ENCODE data around the gene POLR3K.
"Not testable (repeated sequence)": the region's sequence is repeated elsewhere in the genome, so short reads cannot be mapped to it uniquely, and the experiment has no call there.

The POLR3K gene

GRCh38 chr16:33154-33876 lies 20.1 kb downstream of the POLR3K start:
- H3K4me3 ChIP-seq (ENCODE audit: control insufficient read depth in 1 of 7, extremely low read depth in 1 of 7, insufficient read depth in 4 of 7, low read depth in 2 of 7, low read length in 6 of 7); H3K27me3 ChIP-seq (replicated peaks in 2 of 5; ENCODE audit: control insufficient read depth in 4 of 5, insufficient read depth in 5 of 5, low read length in 4 of 5); H3K27ac ChIP-seq (ENCODE audit: insufficient read depth in 1 of 2, low read depth in 1 of 2, low read length in 2 of 2, poor library complexity in 1 of 2, severe bottlenecking in 2 of 2); DNase-seq; H3K9me3 ChIP-seq (ENCODE audit: control extremely low read depth in 1 of 5, control insufficient read depth in 4 of 5, insufficient read depth in 2 of 5, low read depth in 1 of 5, low read length in 4 of 5); POLR2A ChIA-PET: not testable (repeated sequence)
- Histone ChIP-seq H3K36me3 (ENCODE audit: control insufficient read depth in 4 of 4, insufficient read depth in 4 of 4, low read length in 3 of 4) (peaks cover 0 to 13% (median 2%) of the 10 kb centered on the region in 4 experiments), H3K4me1 (ENCODE audit: control extremely low read depth in 1 of 4, control insufficient read depth in 4 of 4, insufficient read depth in 4 of 4, low read length in 3 of 4) (peaks cover 0 to 23% (median 19%) of the 10 kb centered on the region in 4 experiments)
- WGBS (ENCODE audit: insufficient coverage): 100% methylated on average over 1 of the region's 8 CpGs
- CTCF ChIA-PET: interaction anchor here (2.0 kb wide), 1 partner anchor 33 kb away, joined by 7 read pairs; no protein-coding TSS in a partner anchor

DNA sequence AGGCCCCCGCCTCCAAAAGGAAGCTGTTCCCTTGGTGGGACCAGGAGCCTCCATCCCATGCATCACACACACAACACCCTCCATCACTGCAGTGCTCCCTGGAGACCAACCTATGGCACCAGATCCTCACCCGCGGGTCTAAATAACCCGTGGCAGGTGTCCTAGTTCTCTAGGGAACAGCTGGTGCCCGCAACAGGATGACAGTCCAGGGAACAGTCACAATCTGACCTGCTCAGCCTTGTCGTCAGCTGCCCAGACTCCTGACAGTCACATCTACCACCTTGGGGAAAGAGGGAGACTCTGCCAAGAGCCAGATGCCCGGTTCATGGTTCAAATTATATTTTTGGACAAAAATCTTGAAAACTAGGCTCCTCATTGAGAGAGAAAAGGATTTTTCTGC lies 22.8 kb downstream of the POLR3K start:
- no CpG with 5 or more reads among the region's 7 CpGs for WGBS (ENCODE audit: insufficient coverage)
- H3K4me3 ChIP-seq (ENCODE audit: control insufficient read depth in 1 of 7, extremely low read depth in 1 of 7, insufficient read depth in 4 of 7, low read depth in 2 of 7, low read length in 6 of 7); H3K27me3 ChIP-seq (replicated peaks in 2 of 5; ENCODE audit: control insufficient read depth in 4 of 5, insufficient read depth in 5 of 5, low read length in 4 of 5); CTCF ChIA-PET; POLR2A ChIA-PET; H3K36me3 ChIP-seq (ENCODE audit: control insufficient read depth in 4 of 4, insufficient read depth in 4 of 4, low read length in 3 of 4); H3K27ac ChIP-seq (ENCODE audit: insufficient read depth in 1 of 2, low read depth in 1 of 2, low read length in 2 of 2, poor library complexity in 1 of 2, severe bottlenecking in 2 of 2); H3K9me3 ChIP-seq (ENCODE audit: control extremely low read depth in 1 of 5, control insufficient read depth in 4 of 5, insufficient read depth in 2 of 5, low read depth in 1 of 5, low read length in 4 of 5); DNase-seq: not testable (repeated sequence)
- peaks cover 0 to 17% (median 16%) of the 10 kb centered on the region in 4 experiments for H3K4me1 ChIP-seq (ENCODE audit: control extremely low read depth in 1 of 4, control insufficient read depth in 4 of 4, insufficient read depth in 4 of 4, low read length in 3 of 4)

GRCh38 chr16:25926-26348 lies 27.5 kb downstream of the POLR3K start:
- H3K36me3 ChIP-seq (ENCODE audit: control insufficient read depth in 4 of 4, insufficient read depth in 4 of 4, low read length in 3 of 4); H3K4me1 ChIP-seq (ENCODE audit: control extremely low read depth in 1 of 4, control insufficient read depth in 4 of 4, insufficient read depth in 4 of 4, low read length in 3 of 4); H3K4me3 ChIP-seq (ENCODE audit: control insufficient read depth in 1 of 7, extremely low read depth in 1 of 7, insufficient read depth in 4 of 7, low read depth in 2 of 7, low read length in 6 of 7); POLR2A ChIA-PET; H3K27me3 ChIP-seq (replicated peaks in 2 of 5; ENCODE audit: control insufficient read depth in 4 of 5, insufficient read depth in 5 of 5, low read length in 4 of 5); DNase-seq; H3K9me3 ChIP-seq (ENCODE audit: control extremely low read depth in 1 of 5, control insufficient read depth in 4 of 5, insufficient read depth in 2 of 5, low read depth in 1 of 5, low read length in 4 of 5); CTCF ChIA-PET; H3K27ac ChIP-seq (ENCODE audit: insufficient read depth in 1 of 2, low read depth in 1 of 2, low read length in 2 of 2, poor library complexity in 1 of 2, severe bottlenecking in 2 of 2): not testable (repeated sequence)
- no CpG with 5 or more reads among the region's 5 CpGs for WGBS (ENCODE audit: insufficient coverage)

DNA sequence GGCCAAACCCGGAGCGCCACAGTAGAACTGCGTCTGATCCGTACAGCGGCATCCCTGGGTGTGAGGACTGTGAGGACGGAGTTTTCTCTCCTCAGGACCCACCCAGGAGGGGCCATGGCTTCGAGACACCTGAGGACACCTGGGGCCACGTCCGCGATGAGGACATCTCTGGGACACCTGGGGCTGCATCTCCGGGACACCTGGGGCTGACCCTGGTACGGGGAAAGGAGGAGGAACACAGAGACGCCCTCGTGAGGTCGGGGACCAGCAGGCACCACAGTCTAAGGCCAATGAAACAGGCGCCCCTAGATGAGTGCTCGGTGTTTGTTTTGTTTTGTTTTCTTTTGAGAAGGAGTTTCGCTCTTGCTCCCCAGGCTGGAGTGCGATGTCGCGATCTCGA lies 29.3 kb downstream of the POLR3K start:
- H3K27me3 ChIP-seq (replicated peaks in 2 of 5; ENCODE audit: control insufficient read depth in 4 of 5, insufficient read depth in 5 of 5, low read length in 4 of 5); H3K36me3 ChIP-seq (ENCODE audit: control insufficient read depth in 4 of 4, insufficient read depth in 4 of 4, low read length in 3 of 4); H3K4me1 ChIP-seq (ENCODE audit: control extremely low read depth in 1 of 4, control insufficient read depth in 4 of 4, insufficient read depth in 4 of 4, low read length in 3 of 4); H3K9me3 ChIP-seq (ENCODE audit: control extremely low read depth in 1 of 5, control insufficient read depth in 4 of 5, insufficient read depth in 2 of 5, low read depth in 1 of 5, low read length in 4 of 5); H3K27ac ChIP-seq (ENCODE audit: insufficient read depth in 1 of 2, low read depth in 1 of 2, low read length in 2 of 2, poor library complexity in 1 of 2, severe bottlenecking in 2 of 2); POLR2A ChIA-PET; H3K4me3 ChIP-seq (ENCODE audit: control insufficient read depth in 1 of 7, extremely low read depth in 1 of 7, insufficient read depth in 4 of 7, low read depth in 2 of 7, low read length in 6 of 7); DNase-seq; CTCF ChIA-PET: not testable (repeated sequence)
- no CpG with 5 or more reads among the region's 22 CpGs for WGBS (ENCODE audit: insufficient coverage)

- H3K27me3 ChIP-seq (replicated peaks in 2 of 5; ENCODE audit: control insufficient read depth in 4 of 5, insufficient read depth in 5 of 5, low read length in 4 of 5); H3K9me3 ChIP-seq (ENCODE audit: control extremely low read depth in 1 of 5, control insufficient read depth in 4 of 5, insufficient read depth in 2 of 5, low read depth in 1 of 5, low read length in 4 of 5); DNase-seq; POLR2A ChIA-PET; H3K36me3 ChIP-seq (ENCODE audit: control insufficient read depth in 4 of 4, insufficient read depth in 4 of 4, low read length in 3 of 4); CTCF ChIA-PET; H3K27ac ChIP-seq (ENCODE audit: insufficient read depth in 1 of 2, low read depth in 1 of 2, low read length in 2 of 2, poor library complexity in 1 of 2, severe bottlenecking in 2 of 2); H3K4me3 ChIP-seq (ENCODE audit: control insufficient read depth in 1 of 7, extremely low read depth in 1 of 7, insufficient read depth in 4 of 7, low read depth in 2 of 7, low read length in 6 of 7); H3K4me1 ChIP-seq (ENCODE audit: control extremely low read depth in 1 of 4, control insufficient read depth in 4 of 4, insufficient read depth in 4 of 4, low read length in 3 of 4): not testable (repeated sequence)
- 97% methylated on average over 11 of the region's 12 CpGs for WGBS (ENCODE audit: insufficient coverage)
Measured at GRCh38 chr16:20886-21285, 32.5 kb downstream of the POLR3K start.

- H3K27me3 ChIP-seq (replicated peaks in 2 of 5; ENCODE audit: control insufficient read depth in 4 of 5, insufficient read depth in 5 of 5, low read length in 4 of 5); H3K36me3 ChIP-seq (ENCODE audit: control insufficient read depth in 4 of 4, insufficient read depth in 4 of 4, low read length in 3 of 4); CTCF ChIA-PET; H3K27ac ChIP-seq (ENCODE audit: insufficient read depth in 1 of 2, low read depth in 1 of 2, low read length in 2 of 2, poor library complexity in 1 of 2, severe bottlenecking in 2 of 2); POLR2A ChIA-PET; H3K4me1 ChIP-seq (ENCODE audit: control extremely low read depth in 1 of 4, control insufficient read depth in 4 of 4, insufficient read depth in 4 of 4, low read length in 3 of 4); H3K4me3 ChIP-seq (ENCODE audit: control insufficient read depth in 1 of 7, extremely low read depth in 1 of 7, insufficient read depth in 4 of 7, low read depth in 2 of 7, low read length in 6 of 7); DNase-seq; H3K9me3 ChIP-seq (ENCODE audit: control extremely low read depth in 1 of 5, control insufficient read depth in 4 of 5, insufficient read depth in 2 of 5, low read depth in 1 of 5, low read length in 4 of 5): not testable (repeated sequence)
- WGBS (ENCODE audit: insufficient coverage): 79% methylated on average over 4 of the region's 20 CpGs
Measured at GRCh38 chr16:17062-17765, 36.2 kb downstream of the POLR3K start.

- H3K27ac ChIP-seq (ENCODE audit: insufficient read depth in 1 of 2, low read depth in 1 of 2, low read length in 2 of 2, poor library complexity in 1 of 2, severe bottlenecking in 2 of 2); DNase-seq; H3K27me3 ChIP-seq (replicated peaks in 2 of 5; ENCODE audit: control insufficient read depth in 4 of 5, insufficient read depth in 5 of 5, low read length in 4 of 5); H3K9me3 ChIP-seq (ENCODE audit: control extremely low read depth in 1 of 5, control insufficient read depth in 4 of 5, insufficient read depth in 2 of 5, low read depth in 1 of 5, low read length in 4 of 5); CTCF ChIA-PET; H3K4me1 ChIP-seq (ENCODE audit: control extremely low read depth in 1 of 4, control insufficient read depth in 4 of 4, insufficient read depth in 4 of 4, low read length in 3 of 4); POLR2A ChIA-PET; H3K36me3 ChIP-seq (ENCODE audit: control insufficient read depth in 4 of 4, insufficient read depth in 4 of 4, low read length in 3 of 4); H3K4me3 ChIP-seq (ENCODE audit: control insufficient read depth in 1 of 7, extremely low read depth in 1 of 7, insufficient read depth in 4 of 7, low read depth in 2 of 7, low read length in 6 of 7): not testable (repeated sequence)
- 13% methylated on average over 3 of the region's 27 CpGs for WGBS (ENCODE audit: insufficient coverage)
Measured at GRCh38 chr16:10772-11171, 42.6 kb downstream of the POLR3K start.

All from common myeloid progenitor, CD34-positive (primary cell).